ENCODE data around the gene TUB. TPM values are rescaled to one million over a fixed set of nuclear protein-coding genes. Genes with fewer than 3 reads are reported as not detected.
A peak's percentile ranks its signal among the peaks of the same experiment; 100 is the strongest.

Gene TUB
- total RNA-seq, 1 donor = 19.2 TPM

GRCh38 chr11:8095371-8095770 lies 14.4 kb downstream of the TUB start:
- no peak for TF ChIP-seq CTCF (IDR thresholded peaks at IDR 0.05; ENCODE audit: insufficient read depth, low read length)
- DNase-seq (ENCODE audit: low read depth) = no peak
- no peak overlapping the region for H3K4me3 ChIP-seq (ENCODE audit: low read depth, low read length)

GRCh38 chr11:8095806-8096522 lies 15.0 kb downstream of the TUB start:
- no peak for TF ChIP-seq CTCF (IDR thresholded peaks at IDR 0.05; ENCODE audit: insufficient read depth, low read length)
- no peak overlapping the region for H3K4me3 ChIP-seq (ENCODE audit: low read depth, low read length)
- DNase-seq (ENCODE audit: low read depth) = no peak

- no peak for DNase-seq (ENCODE audit: low read depth)
- no peak for TF ChIP-seq CTCF (IDR thresholded peaks at IDR 0.05; ENCODE audit: insufficient read depth, low read length)
- no peak overlapping the region for H3K4me3 ChIP-seq (ENCODE audit: low read depth, low read length)
Observed at GRCh38 chr11:8096575-8096974, 15.6 kb downstream of the TUB start.

DNA sequence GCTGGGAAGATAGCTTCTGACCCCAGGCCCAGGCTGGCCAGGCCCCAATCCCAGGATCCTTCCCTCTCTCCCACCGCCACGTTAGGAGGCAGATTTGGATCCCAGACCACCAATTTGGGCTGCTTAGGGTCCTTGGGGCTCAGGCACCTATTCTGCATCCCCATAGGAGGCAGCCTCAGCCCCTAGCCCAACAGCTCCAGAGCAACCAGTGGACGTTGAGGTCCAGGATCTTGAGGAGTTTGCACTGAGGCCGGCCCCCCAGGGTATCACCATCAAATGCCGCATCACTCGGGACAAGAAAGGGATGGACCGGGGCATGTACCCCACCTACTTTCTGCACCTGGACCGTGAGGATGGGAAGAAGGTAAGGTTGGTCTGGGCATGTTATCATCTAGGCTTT lies 16.1 kb downstream of the TUB start:
- DNase-seq (ENCODE audit: low read depth) = no peak
- H3K4me3 ChIP-seq (ENCODE audit: low read depth, low read length) = no peak overlapping the region
- no peak for TF ChIP-seq CTCF (IDR thresholded peaks at IDR 0.05; ENCODE audit: insufficient read depth, low read length)

GRCh38 chr11:8097468-8097867 lies 16.5 kb downstream of the TUB start:
- TF ChIP-seq CTCF (IDR thresholded peaks at IDR 0.05; ENCODE audit: insufficient read depth, low read length) = no peak
- no peak overlapping the region for H3K4me3 ChIP-seq (ENCODE audit: low read depth, low read length)
- DNase-seq (ENCODE audit: low read depth) = no peak

DNA sequence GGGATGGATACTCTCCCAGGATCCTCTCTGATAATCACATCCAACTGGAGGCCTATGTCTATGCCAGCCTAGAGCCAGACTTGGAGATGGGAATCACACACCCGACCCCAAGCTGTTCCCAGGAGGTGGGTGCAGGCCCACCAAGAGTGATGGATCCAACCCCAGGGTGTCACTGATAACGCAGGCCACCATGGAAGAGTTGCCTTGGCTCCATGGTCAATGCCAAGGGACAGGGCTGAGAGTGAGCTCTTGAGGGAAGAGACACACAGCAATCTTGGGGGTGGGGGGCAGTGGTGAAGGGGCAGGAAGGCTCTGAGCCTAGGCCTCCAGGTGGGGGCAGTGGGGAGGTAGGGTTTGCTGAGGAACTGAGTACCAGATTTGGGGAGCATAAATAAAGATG lies 16.9 kb downstream of the TUB start:
- no peak for DNase-seq (ENCODE audit: low read depth)
- no peak overlapping the region for H3K4me3 ChIP-seq (ENCODE audit: low read depth, low read length)
- TF ChIP-seq CTCF (IDR thresholded peaks at IDR 0.05; ENCODE audit: insufficient read depth, low read length) = no peak

DNA sequence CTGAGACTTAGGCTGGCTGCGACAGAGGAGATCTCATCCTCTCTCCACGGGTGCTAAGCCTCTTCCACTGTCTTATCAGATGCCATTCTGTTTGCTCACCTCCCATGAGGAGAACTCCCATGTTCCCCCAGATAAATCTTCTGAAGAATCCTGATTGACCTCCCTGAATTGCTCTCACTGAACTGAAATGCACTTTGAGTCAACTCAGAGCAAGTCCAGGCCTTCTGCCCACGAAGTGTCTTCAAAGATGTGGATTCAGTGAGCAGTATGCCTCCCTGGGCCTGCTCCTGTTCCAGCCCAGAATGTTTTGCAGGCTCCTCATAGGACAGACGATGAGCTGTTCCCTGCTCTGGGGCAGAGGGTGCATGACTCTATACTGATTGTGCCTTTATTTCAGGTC lies 17.4 kb downstream of the TUB start:
- TF ChIP-seq CTCF (IDR thresholded peaks at IDR 0.05; ENCODE audit: insufficient read depth, low read length) = no peak
- DNase-seq (ENCODE audit: low read depth) = peak; percentile 79

More for the DNA sequence above, 17.4 kb downstream of the TUB start:
- H3K4me3 ChIP-seq (ENCODE audit: low read depth, low read length) = no peak overlapping the region

Measured in fibroblast of the aortic adventitia (primary cell).